GM12872 (cell line): ENCODE measurements around the gene CDC42BPA.

Experiments used
- TF ChIP-seq, protein P1 (sequence below): IDR thresholded peaks from 3 replicates; pipeline ENCODE4 v1.5.1; 2011; ENCODE audit warnings: low read depth, mild to moderate bottlenecking, low read length, moderate library complexity; ENCODE audit not compliant: insufficient read depth

CDC42BPA gene

DNA sequence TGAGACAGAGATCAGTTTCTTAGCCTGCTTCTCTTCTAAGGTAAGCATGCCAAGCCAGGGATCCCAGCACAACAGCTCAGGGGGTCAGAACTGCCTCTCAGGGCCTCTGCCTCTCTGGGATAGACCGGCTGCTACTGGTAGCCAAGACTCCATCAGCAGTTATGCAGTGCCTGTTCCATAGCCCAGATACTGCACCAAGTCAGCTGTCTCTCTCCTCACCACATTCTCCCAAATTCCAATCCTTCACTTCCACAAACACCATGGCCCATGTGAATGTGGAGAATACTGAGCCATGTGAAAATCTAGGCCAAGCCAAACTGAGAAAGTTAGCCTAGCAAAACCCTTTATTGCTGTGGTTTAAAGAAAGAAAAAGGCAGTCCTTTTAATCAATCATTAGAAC lies 37.5 kb downstream of the CDC42BPA start:
- TF ChIP-seq, protein P1, sequence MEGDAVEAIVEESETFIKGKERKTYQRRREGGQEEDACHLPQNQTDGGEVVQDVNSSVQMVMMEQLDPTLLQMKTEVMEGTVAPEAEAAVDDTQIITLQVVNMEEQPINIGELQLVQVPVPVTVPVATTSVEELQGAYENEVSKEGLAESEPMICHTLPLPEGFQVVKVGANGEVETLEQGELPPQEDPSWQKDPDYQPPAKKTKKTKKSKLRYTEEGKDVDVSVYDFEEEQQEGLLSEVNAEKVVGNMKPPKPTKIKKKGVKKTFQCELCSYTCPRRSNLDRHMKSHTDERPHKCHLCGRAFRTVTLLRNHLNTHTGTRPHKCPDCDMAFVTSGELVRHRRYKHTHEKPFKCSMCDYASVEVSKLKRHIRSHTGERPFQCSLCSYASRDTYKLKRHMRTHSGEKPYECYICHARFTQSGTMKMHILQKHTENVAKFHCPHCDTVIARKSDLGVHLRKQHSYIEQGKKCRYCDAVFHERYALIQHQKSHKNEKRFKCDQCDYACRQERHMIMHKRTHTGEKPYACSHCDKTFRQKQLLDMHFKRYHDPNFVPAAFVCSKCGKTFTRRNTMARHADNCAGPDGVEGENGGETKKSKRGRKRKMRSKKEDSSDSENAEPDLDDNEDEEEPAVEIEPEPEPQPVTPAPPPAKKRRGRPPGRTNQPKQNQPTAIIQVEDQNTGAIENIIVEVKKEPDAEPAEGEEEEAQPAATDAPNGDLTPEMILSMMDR, result no peak

DNA sequence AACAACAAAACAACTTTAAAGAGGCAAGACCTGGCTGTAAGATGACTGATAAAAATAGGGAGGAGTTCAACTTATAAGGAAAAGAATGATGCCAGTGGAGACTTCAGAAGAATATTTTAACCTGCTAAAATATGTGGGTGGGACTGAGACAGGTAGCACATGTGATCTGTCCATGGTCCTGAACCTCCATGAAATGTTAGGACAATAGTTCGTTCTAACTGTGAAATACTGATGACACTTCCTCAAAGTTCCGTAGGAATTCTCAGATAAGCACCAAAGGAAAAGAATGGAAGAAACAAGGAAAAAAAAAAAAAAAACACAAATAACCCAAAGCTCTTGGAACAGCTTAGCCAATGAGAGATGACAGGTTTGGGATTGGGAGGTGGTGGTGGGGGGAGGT lies 44.7 kb downstream of the CDC42BPA start:
- TF ChIP-seq, protein P1, result no peak

DNA sequence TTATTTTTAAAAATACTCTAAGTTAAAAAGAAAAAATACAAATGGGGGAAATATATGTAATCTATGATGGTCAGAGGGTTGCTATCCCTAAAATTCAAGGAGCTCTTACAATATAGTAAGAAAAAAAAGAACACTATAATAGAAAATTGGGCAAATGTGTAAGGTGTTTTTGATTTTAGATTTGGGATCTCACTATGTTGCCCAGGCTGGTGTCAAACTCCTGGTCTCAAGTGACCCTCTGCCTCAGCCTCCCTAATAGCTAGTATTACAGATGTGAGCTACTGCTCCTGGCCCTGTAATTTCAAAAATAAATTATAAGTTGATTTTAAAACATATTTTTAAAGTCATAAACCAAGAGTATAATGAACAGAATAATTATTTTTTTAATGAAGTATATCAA lies 45.9 kb downstream of the CDC42BPA start:
- TF ChIP-seq, protein P1, result no peak

DNA sequence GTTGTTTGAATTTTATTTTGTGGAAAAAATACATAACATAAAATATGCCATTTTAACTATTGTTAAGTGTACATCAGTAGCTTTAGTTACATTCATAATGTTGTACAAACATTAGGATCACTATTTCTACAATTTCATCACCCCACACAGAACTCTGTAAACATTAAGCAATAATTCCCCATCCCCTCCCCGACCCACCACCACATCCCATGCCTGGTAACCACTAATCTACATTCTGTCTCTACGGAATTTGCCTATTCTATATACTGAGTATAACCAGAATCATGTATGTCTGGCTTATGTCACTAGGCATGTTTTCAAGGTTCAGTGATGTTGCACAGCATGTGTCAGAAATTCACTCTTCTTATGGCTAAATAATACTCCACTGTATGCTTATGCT lies 47.7 kb downstream of the CDC42BPA start:
- TF ChIP-seq, protein P1, result no peak

DNA sequence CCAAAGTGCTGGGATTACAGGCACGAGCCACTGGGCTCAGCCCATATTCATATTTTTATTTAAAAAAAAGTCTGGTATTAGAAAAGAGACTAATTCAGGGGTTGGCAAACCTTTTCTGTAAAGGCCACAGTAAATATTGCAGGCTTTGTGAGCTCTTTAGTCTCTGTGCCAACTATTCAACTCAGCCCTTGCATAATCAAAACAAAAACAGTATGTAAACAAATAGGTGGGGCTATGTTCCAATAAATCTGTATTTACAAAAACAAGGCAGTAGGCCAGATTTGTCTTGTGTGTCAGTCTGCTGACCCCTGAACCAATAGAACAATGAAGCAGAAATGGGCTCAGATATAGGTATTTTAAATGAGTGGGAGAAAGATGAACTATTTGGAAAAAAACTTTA lies 49.3 kb downstream of the CDC42BPA start:
- TF ChIP-seq, protein P1, result no peak

DNA sequence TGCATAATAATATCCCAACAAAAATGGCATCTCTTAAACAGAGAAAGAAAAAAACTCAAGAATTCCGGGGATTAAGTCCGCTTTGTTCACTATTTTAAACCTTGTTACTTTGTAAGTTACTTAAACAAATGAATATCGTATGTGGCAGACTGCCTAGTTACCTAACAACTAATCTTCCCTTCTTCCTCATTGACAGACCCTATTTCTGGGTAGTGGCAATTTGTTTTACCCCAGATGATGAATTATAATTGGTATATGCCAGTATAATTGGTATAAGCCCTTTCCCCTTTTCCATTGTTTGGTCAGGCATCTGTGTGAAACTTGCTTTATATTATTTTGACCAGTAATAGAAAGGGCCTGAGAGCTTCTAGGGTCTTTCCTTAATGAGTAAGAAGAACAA lies 52.4 kb downstream of the CDC42BPA start:
- TF ChIP-seq, protein P1, result no peak

DNA sequence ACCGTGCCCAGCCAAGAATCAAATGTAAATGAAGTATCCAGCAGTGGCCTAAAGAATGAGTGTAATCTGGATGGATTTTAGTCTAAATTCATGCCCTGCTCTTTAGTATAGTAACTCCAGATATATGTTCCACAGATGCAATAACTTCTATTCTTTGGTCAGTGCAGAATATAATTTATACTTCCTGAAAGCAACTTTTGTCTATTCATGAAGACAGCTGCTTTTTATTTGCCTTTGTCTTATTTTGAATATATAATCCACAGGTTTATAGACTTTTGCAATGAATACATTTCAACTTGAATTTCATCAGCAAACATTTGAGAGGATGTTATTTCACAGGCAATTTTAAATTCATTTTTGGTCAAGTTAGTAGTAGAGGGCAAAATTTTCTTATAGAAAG lies 54.4 kb downstream of the CDC42BPA start:
- TF ChIP-seq, protein P1, result no peak

DNA sequence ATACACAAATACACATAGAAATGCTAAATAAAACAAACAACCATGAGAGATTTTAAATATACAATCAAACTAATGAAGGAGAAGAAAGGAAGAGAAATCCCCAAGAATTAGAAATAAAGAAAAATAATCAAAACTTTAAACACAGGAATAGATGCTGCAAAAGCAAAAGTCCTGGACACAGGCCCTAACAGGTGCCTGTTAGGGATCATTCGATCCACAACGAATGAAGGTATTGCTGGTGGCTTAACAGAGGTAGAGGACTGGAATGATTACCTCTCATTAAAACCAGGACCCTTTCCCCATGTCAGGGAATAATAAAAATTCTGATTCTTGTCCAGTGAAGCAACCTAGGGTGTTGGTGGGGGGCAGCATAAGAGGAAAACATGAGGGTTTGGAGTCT lies 56.8 kb downstream of the CDC42BPA start:
- TF ChIP-seq, protein P1, result no peak
